ENCODE data around the gene CHPT1. TPM values are rescaled to one million over a fixed set of nuclear protein-coding genes. Genes with fewer than 3 reads are reported as not detected.

The CHPT1 gene
- total RNA-seq, 1 donor from 2014 or later = 132 TPM

DNA sequence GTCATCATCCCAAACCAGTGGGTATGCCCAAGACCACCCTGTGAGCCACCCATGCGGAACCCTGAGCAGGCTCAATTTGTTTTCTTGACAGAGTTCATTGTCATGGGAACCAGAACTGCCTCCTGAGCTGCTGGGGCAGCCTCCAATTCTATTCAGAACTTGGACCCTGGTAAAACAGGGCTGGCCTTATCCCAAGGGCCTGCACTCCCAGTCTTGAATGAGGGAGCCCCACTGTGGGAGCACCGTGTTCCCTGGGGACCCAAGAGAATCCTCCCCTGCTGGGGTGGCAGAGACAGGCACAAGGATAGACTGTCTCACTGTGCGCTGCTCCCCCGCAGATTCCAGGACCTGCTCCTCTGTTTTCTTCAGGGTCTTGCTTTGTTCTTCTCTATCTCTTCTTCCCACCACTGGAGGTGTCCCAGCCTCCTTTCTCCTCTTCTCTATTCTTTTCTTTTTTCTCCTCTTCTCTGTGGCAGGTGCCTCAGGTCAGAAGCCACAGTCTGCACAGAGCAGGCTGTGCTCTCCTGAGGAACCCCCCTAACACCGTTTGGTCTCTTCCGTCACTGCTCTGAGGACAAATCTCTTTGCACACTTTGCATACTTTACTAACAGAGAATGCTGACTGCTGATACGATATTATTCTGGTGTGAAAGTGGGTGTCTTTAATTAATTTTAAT, 31.2 kb upstream of the CHPT1 start:
- TF ChIP-seq, protein P1, sequence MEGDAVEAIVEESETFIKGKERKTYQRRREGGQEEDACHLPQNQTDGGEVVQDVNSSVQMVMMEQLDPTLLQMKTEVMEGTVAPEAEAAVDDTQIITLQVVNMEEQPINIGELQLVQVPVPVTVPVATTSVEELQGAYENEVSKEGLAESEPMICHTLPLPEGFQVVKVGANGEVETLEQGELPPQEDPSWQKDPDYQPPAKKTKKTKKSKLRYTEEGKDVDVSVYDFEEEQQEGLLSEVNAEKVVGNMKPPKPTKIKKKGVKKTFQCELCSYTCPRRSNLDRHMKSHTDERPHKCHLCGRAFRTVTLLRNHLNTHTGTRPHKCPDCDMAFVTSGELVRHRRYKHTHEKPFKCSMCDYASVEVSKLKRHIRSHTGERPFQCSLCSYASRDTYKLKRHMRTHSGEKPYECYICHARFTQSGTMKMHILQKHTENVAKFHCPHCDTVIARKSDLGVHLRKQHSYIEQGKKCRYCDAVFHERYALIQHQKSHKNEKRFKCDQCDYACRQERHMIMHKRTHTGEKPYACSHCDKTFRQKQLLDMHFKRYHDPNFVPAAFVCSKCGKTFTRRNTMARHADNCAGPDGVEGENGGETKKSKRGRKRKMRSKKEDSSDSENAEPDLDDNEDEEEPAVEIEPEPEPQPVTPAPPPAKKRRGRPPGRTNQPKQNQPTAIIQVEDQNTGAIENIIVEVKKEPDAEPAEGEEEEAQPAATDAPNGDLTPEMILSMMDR (IDR thresholded peaks at IDR 0.05; ENCODE audit: borderline replicate concordance) = no peak
- intact Hi-C loops (cut with micrococcal nuclease) = no loop called here
- Histone ChIP-seq H3K36me3 (no peaks in the 10 kb centered on the region), H3K27ac (replicated peaks) (no peak overlapping the region), H3K27me3 (ENCODE audit: low read depth) (peaks cover 21% of the 10 kb centered on the region), H3K4me1 (peaks cover 8% of the 10 kb centered on the region), H3K4me3 (no peak overlapping the region), H3K9me3 (replicated peaks) (no peaks in the 10 kb centered on the region)
- no peak for DNase-seq

DNA sequence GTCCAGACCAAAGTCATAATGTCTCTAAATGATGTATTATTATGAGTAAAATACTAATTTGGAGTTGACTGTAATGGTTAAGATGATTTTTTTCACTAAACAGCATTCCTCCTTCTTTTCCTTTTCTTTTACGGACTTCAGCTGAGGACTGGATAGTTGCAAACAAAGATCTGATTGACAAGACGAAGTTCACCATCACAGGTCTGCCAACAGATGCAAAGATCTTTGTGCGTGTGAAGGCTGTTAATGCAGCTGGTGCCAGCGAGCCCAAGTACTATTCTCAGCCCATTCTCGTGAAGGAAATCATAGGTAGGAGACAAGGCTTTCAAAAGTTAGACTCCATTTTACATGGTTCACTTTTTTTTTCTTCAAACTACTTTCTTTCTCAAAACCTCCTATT, 29.8 kb upstream of the CHPT1 start:
- peaks cover 8% of the 10 kb centered on the region for H3K4me1 ChIP-seq

DNA sequence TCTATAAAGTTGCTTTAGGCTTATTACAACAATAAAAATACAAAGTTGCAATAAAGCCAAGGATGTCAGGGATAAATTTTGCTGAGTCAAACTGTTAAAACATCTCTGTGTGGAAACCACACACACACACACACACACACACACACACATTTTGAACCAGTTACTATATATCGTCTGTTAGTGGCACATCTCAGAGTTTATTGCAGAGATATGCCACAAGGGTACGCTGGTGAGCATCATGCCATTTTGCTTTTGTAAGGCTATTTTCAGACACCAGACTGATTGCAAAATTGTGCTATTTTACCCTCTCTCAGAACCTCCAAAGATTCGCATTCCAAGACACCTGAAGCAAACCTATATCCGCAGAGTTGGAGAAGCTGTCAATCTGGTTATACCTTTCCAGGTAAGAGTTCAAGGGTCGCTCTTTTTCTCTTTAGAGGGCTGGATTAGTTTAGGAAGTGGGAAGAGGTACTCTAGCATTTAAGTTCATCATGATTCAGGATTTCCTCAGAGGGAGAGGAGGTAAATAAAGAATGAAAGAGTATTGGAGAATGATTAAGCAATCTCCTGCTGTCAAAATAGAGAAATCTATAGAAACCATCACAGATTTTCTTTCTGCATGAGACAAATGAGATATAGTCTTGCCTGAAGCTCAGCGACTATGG, 27.3 kb upstream of the CHPT1 start:
- TF ChIP-seq, protein P1 (IDR thresholded peaks at IDR 0.05; ENCODE audit: borderline replicate concordance) = peak; percentile 68

More for the DNA sequence above, 29.8 kb upstream of the CHPT1 start:
- no peak for DNase-seq
- TF ChIP-seq, protein P1 (IDR thresholded peaks at IDR 0.05; ENCODE audit: borderline replicate concordance) = no peak
- intact Hi-C loops (cut with micrococcal nuclease) = no loop called here
- Histone ChIP-seq H3K9me3 (replicated peaks) (no peaks in the 10 kb centered on the region), H3K36me3 (no peaks in the 10 kb centered on the region), H3K4me3 (no peak overlapping the region), H3K27me3 (ENCODE audit: low read depth) (peaks cover 21% of the 10 kb centered on the region), H3K27ac (replicated peaks) (no peak overlapping the region)

DNA sequence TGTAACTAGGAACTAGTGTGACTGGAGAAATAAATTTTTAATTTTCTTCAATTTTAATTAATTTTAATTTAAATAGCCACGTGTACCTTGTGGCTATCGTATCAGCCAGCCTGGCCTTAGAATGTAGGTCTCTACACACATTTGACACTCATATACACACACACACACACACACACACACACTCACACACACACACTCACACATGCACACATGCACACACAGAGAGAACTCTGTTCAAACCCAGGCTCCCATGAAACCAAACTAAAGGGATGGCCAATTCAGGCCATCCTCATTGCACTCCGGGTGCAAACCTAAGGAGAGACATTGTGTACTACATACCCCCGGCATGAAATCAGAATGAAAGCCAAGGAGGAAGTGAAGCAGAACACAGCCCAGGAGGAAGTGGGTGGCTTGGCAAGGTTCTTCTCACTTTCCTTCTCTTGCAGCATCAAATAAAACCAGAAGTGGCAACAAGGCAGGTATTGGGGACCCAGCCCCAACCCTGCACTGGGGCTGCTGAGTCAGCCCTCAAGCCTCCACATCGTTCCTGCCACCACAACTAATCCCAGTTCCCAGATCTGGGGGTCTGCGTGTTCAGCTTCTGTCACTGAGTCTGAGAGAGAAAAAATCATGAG, 26.2 kb upstream of the CHPT1 start:
- TF ChIP-seq, protein P1 (IDR thresholded peaks at IDR 0.05; ENCODE audit: borderline replicate concordance) = no peak
- Histone ChIP-seq H3K27ac (replicated peaks) (no peak overlapping the region), H3K36me3 (no peaks in the 10 kb centered on the region), H3K4me3 (no peak overlapping the region), H3K4me1 (peaks cover 8% of the 10 kb centered on the region), H3K27me3 (ENCODE audit: low read depth) (peaks cover 12% of the 10 kb centered on the region), H3K9me3 (replicated peaks) (no peaks in the 10 kb centered on the region)
- DNase-seq = peak; percentile 17
- intact Hi-C loops (cut with micrococcal nuclease) = no loop called here

More for the DNA sequence above, 27.3 kb upstream of the CHPT1 start:
- Histone ChIP-seq H3K27ac (replicated peaks) (no peak overlapping the region), H3K27me3 (ENCODE audit: low read depth) (peaks cover 21% of the 10 kb centered on the region), H3K9me3 (replicated peaks) (no peaks in the 10 kb centered on the region), H3K4me1 (peaks cover 8% of the 10 kb centered on the region), H3K36me3 (no peaks in the 10 kb centered on the region), H3K4me3 (no peak overlapping the region)
- no peak for DNase-seq
- intact Hi-C loops (cut with micrococcal nuclease) = no loop called here

DNA sequence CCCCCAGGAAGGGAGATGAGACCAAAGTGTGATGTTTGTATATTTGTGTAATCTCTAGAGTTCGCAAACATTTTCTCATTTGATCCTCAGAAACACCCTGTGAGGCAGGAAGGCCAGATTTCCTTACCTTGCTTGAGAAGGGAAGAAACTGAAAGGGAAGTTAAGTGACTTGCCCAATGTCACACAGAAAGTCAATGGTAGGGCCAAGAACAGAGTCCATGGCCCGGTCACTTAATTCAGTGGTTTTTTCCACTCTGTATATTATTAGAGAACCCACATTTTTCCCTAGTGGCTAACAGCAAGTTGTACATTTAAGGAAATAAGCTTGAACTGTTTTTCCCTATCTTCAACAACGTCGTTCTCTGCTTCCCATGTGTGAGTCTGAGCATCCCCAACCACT, 25.6 kb upstream of the CHPT1 start:
- TF ChIP-seq, protein P1 (IDR thresholded peaks at IDR 0.05; ENCODE audit: borderline replicate concordance) = no peak
- intact Hi-C loops (cut with micrococcal nuclease) = no loop called here
- H3K36me3 ChIP-seq = no peaks in the 10 kb centered on the region
- H3K27ac ChIP-seq (replicated peaks) = no peak overlapping the region
- no peaks in the 10 kb centered on the region for H3K9me3 ChIP-seq (replicated peaks)
- H3K4me3 ChIP-seq = no peak overlapping the region
- H3K27me3 ChIP-seq (ENCODE audit: low read depth) = peaks cover 9% of the 10 kb centered on the region
- H3K4me1 ChIP-seq = peaks cover 8% of the 10 kb centered on the region
- DNase-seq = no peak

All from left ventricle myocardium inferior (tissue), 1 donor.